Colonic mucosa (tissue), 4 donors: ENCODE data around the gene LRP1B. TPM values are rescaled to one million over a fixed set of nuclear protein-coding genes. Genes with fewer than 3 reads are reported as not detected.

Experiments used
- DNase-seq: peaks from one replicate; pipeline ENCODE4 v3.0.0-alpha.2; 2020
- H3K27ac ChIP-seq: fragments of 200-600 bp; one replicate; pipeline ENCODE4 v1.8.0; 2021
- H3K27me3 ChIP-seq: fragments of 200-600 bp; one replicate; pipeline ENCODE4 v1.8.0; 2021
- H3K36me3 ChIP-seq: fragments of 200-600 bp; one replicate; pipeline ENCODE4 v1.8.0; 2021
- H3K4me1 ChIP-seq: fragments of 200-600 bp; one replicate; pipeline ENCODE4 v1.8.0; 2021; ENCODE audit warnings: mild to moderate bottlenecking
- H3K4me3 ChIP-seq: fragments of 200-600 bp; one replicate; pipeline ENCODE4 v1.8.0; 2021
- H3K9ac ChIP-seq, 2 donors: one replicate each; pipeline ENCODE4 v1.7.0; 2013; ENCODE audit warnings: control low read depth in 2 of 2, low read depth in 2 of 2, low read length in 2 of 2
- H3K9me3 ChIP-seq: fragments of 200-600 bp; one replicate; pipeline ENCODE4 v1.8.0; 2021
- intact Hi-C: fragments of 100-400 bp; cut with DNase I; formaldehyde crosslinking; loops from one replicate; pipeline ENCODE4 v1.14.1; 2022
- total RNA-seq, 2 donors: library from RNA; stranded (reverse); fragmentation: NEBNext Ultra II Directional in 1 of 2; extraction: Animal tissue kit (Norgen Biotek cat#: 25700) in 1 of 2; gene quantifications; one replicate each; pipeline ENCODE4 v1.2.1, GENCODE V29; 2021
- TF ChIP-seq, protein P1 (sequence below): fragments of 200-600 bp; IDR thresholded peaks from one replicate; pipeline ENCODE4 v1.8.0; 2022; ENCODE audit warnings: antibody characterized with exemption, mild to moderate bottlenecking
- donor health status: healthy.
- donor health status: DM: no; HTN: no; CAD: no.
- donor health status: DM: no; HTN: no; CAD: no.

LRP1B gene
- total RNA-seq, 2 donors from 2014 or later: 0.10 to 0.19 TPM

DNA sequence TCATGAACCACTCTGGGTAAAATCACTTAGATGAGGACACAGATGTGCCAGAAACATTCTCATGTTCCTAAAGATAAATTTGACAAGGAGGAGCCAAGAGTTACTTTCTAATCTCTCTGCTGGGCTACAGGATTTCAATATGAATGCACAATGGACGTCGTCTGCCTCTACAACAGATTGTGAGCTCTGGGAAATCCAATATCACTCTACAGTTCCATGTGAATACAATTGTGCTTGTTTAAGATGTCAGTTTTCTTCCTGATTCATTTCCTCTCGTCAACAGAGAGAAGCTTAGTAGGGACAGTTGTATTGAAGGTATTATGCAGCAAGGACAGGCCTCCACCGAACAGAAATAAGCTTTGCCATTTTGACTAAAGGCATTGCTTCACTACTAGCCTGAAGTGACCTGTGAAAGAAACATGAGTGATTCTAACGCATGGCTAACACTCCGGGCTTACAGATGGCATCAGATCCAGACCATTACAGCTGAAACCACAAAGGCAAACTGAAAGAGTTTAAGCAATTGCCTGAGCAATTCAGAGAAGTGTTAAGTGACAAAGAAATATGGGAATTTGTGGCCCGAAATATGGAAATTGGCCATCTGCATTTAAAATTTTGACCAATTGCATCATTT is 1591.5 kb downstream of the LRP1B start:
- no peak overlapping the region for H3K4me3 ChIP-seq
- TF ChIP-seq, protein P1, sequence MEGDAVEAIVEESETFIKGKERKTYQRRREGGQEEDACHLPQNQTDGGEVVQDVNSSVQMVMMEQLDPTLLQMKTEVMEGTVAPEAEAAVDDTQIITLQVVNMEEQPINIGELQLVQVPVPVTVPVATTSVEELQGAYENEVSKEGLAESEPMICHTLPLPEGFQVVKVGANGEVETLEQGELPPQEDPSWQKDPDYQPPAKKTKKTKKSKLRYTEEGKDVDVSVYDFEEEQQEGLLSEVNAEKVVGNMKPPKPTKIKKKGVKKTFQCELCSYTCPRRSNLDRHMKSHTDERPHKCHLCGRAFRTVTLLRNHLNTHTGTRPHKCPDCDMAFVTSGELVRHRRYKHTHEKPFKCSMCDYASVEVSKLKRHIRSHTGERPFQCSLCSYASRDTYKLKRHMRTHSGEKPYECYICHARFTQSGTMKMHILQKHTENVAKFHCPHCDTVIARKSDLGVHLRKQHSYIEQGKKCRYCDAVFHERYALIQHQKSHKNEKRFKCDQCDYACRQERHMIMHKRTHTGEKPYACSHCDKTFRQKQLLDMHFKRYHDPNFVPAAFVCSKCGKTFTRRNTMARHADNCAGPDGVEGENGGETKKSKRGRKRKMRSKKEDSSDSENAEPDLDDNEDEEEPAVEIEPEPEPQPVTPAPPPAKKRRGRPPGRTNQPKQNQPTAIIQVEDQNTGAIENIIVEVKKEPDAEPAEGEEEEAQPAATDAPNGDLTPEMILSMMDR: no peak
- no peak for DNase-seq
- no peaks in the 10 kb centered on the region for H3K36me3 ChIP-seq
- intact Hi-C loops: no loop called here
- no peaks in the 10 kb centered on the region for H3K9me3 ChIP-seq
- H3K27ac ChIP-seq: no peak overlapping the region
- no peaks in the 10 kb centered on the region for H3K27me3 ChIP-seq
- no peak overlapping the region for H3K9ac ChIP-seq
- no peaks in the 10 kb centered on the region for H3K4me1 ChIP-seq

DNA sequence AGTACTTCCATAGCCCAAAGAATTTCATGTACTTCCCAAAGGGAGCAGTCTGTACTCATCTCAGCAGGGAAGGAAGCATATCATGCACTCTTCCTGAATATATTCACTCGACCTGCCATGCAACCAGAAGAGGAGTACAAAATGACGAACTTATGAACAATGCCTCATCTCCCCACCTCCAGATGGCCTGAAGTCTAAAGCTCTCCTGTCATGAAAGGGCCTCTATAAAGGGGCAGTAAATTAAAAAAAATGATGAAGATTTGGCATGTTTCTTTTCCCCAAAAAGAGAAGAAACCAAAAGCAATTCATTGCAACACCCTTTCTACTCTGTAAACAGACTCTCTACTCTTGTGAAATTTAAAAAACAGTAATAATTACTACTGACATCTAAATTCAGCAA is 1601.1 kb downstream of the LRP1B start:
- no peak for DNase-seq
- Histone ChIP-seq H3K36me3 (no peaks in the 10 kb centered on the region), H3K4me1 (no peaks in the 10 kb centered on the region), H3K9me3 (no peaks in the 10 kb centered on the region), H3K4me3 (no peak overlapping the region), H3K27ac (no peak overlapping the region), H3K9ac (no peak overlapping the region), H3K27me3 (no peaks in the 10 kb centered on the region)
- intact Hi-C loops: no loop called here
- TF ChIP-seq, protein P1: no peak

DNA sequence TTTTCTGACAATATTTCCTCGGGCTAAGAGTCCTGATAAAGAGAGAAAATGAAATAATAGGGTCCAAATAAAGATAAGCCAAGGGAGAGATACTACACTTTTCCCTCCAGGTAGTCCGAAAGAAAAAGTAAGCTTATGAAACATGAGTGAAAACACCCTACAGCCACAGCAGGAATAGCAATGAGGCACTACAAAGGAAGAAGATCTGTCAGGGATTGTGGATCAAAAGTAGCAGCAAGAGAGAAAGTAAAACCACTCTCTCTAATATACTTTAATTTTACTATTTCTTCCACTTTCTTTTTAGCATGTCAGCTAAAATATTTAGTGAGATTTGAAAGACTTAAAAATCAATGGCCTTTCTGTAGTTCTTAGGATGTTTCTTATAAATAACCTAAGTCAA is 1601.8 kb downstream of the LRP1B start:
- no peak overlapping the region for H3K9ac ChIP-seq
- TF ChIP-seq, protein P1: no peak
- H3K9me3 ChIP-seq: no peaks in the 10 kb centered on the region
- H3K27ac ChIP-seq: no peak overlapping the region
- DNase-seq: no peak
- H3K4me1 ChIP-seq: no peaks in the 10 kb centered on the region
- intact Hi-C loops: no loop called here
- H3K4me3 ChIP-seq: no peak overlapping the region
- H3K36me3 ChIP-seq: no peaks in the 10 kb centered on the region
- no peaks in the 10 kb centered on the region for H3K27me3 ChIP-seq

DNA sequence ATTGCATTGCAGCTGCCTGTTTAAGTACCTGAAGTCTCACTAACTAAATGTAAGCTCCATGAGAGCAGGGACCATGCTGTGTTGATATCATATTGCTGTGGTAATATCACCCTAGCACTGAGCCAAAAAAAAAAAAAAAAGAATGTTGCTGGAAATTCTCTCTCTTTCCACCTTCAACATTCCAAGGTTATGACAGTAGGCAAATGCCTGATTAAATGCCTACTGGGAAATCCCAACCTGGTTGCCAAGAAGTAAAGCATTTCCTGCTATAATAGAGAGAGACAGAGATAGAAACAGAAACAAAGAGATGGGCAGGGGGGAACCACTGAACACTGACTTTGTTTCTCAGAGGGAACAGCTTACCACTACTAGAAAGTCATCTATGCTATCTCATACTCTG is 1604.2 kb downstream of the LRP1B start:
- Histone ChIP-seq H3K36me3 (no peaks in the 10 kb centered on the region), H3K27ac (no peak overlapping the region), H3K9me3 (no peaks in the 10 kb centered on the region), H3K9ac (no peak overlapping the region), H3K4me3 (no peak overlapping the region), H3K27me3 (no peaks in the 10 kb centered on the region), H3K4me1 (no peaks in the 10 kb centered on the region)
- TF ChIP-seq, protein P1: no peak
- DNase-seq: no peak
- intact Hi-C loops: no loop called here

DNA sequence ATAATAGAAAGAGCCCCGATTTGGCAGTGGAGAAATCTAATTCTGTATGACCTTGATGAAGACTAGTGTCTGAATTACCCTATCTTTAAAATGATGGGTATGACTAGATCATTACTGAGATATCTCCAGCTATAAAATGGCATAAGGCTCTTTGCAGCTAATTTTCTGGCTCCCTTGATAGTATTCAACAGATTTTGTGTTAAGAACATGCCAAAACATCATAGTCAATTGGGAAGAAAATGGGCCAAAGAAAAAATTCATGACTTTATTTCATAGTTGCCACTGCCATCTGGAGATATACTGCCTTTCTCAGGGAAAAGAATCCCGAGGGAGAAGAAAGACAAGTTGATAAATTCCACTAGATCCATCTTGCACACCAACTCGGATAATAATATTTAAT is 1618.7 kb downstream of the LRP1B start:
- DNase-seq: no peak
- H3K9me3 ChIP-seq: no peaks in the 10 kb centered on the region
- no peak overlapping the region for H3K4me3 ChIP-seq
- H3K27me3 ChIP-seq: no peaks in the 10 kb centered on the region
- intact Hi-C loops: no loop called here
- no peaks in the 10 kb centered on the region for H3K36me3 ChIP-seq
- no peaks in the 10 kb centered on the region for H3K4me1 ChIP-seq
- no peak overlapping the region for H3K27ac ChIP-seq
- H3K9ac ChIP-seq: no peak overlapping the region
- TF ChIP-seq, protein P1: no peak
